Common myeloid progenitor, CD34-positive (primary cell): ENCODE measurements around the gene DDI2.
A peak's percentile ranks its signal among the peaks of the same experiment; 100 is the strongest.

Experiments used
- CTCF ChIA-PET: fragments of 350-600 bp; sonication (Branson Sonifier 250); formaldehyde crosslinking; loops from one replicate; lab custom pipeline; 2021; ENCODE audit warnings: antibody characterized with exemption; lab: Charles Lee
- POLR2A ChIA-PET: fragments of 350-600 bp; sonication (Branson Sonifier 250); formaldehyde crosslinking; loops from one replicate; lab custom pipeline; 2021; ENCODE audit warnings: antibody characterized with exemption; lab: Charles Lee
- DNase-seq, 3 donors: peaks; one replicate each; pipeline versions ENCODE4 v3.0.0 to v3.0.0-alpha.2; 2013
- H3K27ac ChIP-seq, 2 experiments: 1 replicate in 1 of 2; 2 replicates in 1 of 2; pipeline ENCODE4 v1.7.0; 2013; ENCODE audit warnings: inconsistent platforms in 2 of 2, low read length in 2 of 2, mild to moderate bottlenecking in 2 of 2, low read depth in 1 of 2, moderate library complexity in 1 of 2; ENCODE audit not compliant: severe bottlenecking in 2 of 2, insufficient read depth in 1 of 2, poor library complexity in 1 of 2
- H3K27me3 ChIP-seq, 5 experiments: replicated peaks in 2 of 5; 1 replicate in 3 of 5; 2 replicates in 2 of 5; pipeline versions ENCODE4 v1.6.1 to v1.7.0; 2013; ENCODE audit warnings: low read length in 4 of 5, mild to moderate bottlenecking in 2 of 5, moderate library complexity in 2 of 5, inconsistent platforms in 1 of 5; ENCODE audit not compliant: insufficient read depth in 5 of 5, control insufficient read depth in 4 of 5
- H3K36me3 ChIP-seq, 4 experiments: 1 replicate in 2 of 4; 2 replicates in 2 of 4; pipeline versions ENCODE4 v1.6.1 to v1.7.0; 2013; ENCODE audit warnings: low read length in 3 of 4, control low read depth in 1 of 4, mild to moderate bottlenecking in 1 of 4; ENCODE audit not compliant: control insufficient read depth in 4 of 4, insufficient read depth in 4 of 4
- H3K4me1 ChIP-seq, 4 experiments: 1 replicate in 3 of 4; 2 replicates in 1 of 4; pipeline versions ENCODE4 v1.6.1 to v1.7.1; 2013; ENCODE audit warnings: low read length in 3 of 4, mild to moderate bottlenecking in 3 of 4, control low read depth in 1 of 4, inconsistent platforms in 1 of 4, moderate library complexity in 1 of 4; ENCODE audit not compliant: control insufficient read depth in 4 of 4, insufficient read depth in 4 of 4; ENCODE audit errors: control extremely low read depth in 1 of 4
- H3K4me3 ChIP-seq, 7 experiments: 1 replicate in 4 of 7; 2 replicates in 3 of 7; pipeline versions ENCODE4 v1.5.1 to v1.7.0; 2013; ENCODE audit warnings: mild to moderate bottlenecking in 7 of 7, low read length in 6 of 7, moderate library complexity in 6 of 7, inconsistent platforms in 2 of 7, low read depth in 2 of 7, control low read depth in 1 of 7; ENCODE audit not compliant: insufficient read depth in 4 of 7, control insufficient read depth in 1 of 7; ENCODE audit errors: extremely low read depth in 1 of 7
- H3K9me3 ChIP-seq, 5 experiments: 1 replicate in 4 of 5; 2 replicates in 1 of 5; pipeline versions ENCODE4 v1.6.1 to v1.7.1; 2013; ENCODE audit warnings: low read length in 4 of 5, mild to moderate bottlenecking in 2 of 5, inconsistent platforms in 1 of 5, low read depth in 1 of 5, moderate library complexity in 1 of 5; ENCODE audit not compliant: control insufficient read depth in 4 of 5, insufficient read depth in 2 of 5; ENCODE audit errors: control extremely low read depth in 1 of 5
- WGBS: methylation state at CpG from one replicate; pipeline ENCODE4 v1.1.5; 2013; ENCODE audit not compliant: insufficient coverage; 5-methylcytosine and 5-hydroxymethylcytosine counted together

The DDI2 gene

GRCh38 chr1:15667362-15667761, 50.1 kb downstream of the DDI2 start:
- H3K27me3 ChIP-seq: no peaks in the 10 kb centered on the region
- CTCF ChIA-PET: no interaction called here
- H3K9me3 ChIP-seq: no peaks in the 10 kb centered on the region
- no peak overlapping the region for H3K27ac ChIP-seq
- no peak for DNase-seq
- H3K36me3 ChIP-seq: peaks cover under 1 to 13% (median 2%) of the 10 kb centered on the region in 4 experiments
- 99% methylated on average over 7 of the region's 7 CpGs for WGBS
- no peak overlapping the region for H3K4me3 ChIP-seq
- no peaks in the 10 kb centered on the region for H3K4me1 ChIP-seq
- POLR2A ChIA-PET: no interaction called here

DNA sequence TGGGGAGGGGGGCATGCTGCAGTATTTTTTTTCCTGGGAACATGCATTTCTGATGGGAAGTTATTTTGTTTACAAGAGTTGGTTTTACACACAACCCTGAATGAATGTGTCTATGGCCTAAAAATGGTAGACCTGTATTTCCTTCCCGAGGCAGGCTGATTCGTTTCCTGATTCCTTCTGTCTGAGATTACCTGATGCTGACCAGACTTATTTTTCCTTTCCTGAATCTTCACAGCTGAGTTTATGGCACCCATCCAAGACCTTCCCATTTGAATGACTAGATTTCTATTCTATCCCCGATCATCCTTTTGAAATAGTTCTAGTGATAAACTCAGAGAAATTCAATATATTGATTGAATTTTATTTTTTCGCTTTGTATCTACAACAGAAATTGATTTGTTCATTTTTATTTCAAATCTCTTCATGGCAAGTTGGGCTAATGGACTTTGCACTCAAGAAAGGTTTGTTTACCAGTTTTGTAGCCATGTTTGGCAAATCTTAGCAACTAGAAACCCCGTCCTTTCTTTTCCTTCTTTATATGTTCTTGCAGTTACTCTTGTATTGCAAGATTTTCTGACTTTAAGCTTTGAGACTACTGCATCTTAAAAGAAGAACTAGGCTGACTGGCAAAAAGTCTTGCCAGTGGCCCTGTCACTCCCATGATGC, 51.0 kb downstream of the DDI2 start:
- Histone ChIP-seq H3K27me3 (no peaks in the 10 kb centered on the region), H3K9me3 (no peaks in the 10 kb centered on the region), H3K27ac (no peak overlapping the region), H3K4me3 (no peak overlapping the region), H3K36me3 (peaks cover 0 to 7% (median 0%) of the 10 kb centered on the region in 4 experiments), H3K4me1 (no peaks in the 10 kb centered on the region)
- 91% methylated on average over 3 of the region's 5 CpGs for WGBS
- POLR2A ChIA-PET: no interaction called here
- DNase-seq: no peak
- CTCF ChIA-PET: interaction anchor here (1.2 kb wide), 1 partner anchor 12 kb away, joined by 4 read pairs; no protein-coding TSS in a partner anchor

DNA sequence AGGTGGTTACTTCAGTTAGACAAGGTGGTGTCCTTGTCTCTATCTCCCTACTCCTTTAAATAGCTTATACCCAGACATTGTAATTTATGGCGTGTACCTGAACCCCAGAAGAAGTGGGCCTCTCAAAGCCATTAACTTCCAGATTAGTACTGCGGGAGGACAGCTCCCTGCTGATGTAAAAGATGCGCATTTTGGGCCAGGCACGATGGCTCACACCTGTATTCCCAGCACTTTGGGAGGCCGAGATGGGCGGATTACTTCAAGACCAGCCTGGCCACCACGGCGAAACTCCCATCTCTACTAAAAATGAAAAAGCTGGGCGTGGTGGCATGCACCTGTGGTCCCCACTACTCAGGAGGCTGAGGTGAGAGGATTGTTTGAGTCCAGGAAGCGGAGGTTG, 51.8 kb downstream of the DDI2 start:
- H3K27me3 ChIP-seq: no peaks in the 10 kb centered on the region
- no peak overlapping the region for H3K27ac ChIP-seq
- no peak for DNase-seq
- peaks cover 0 to 4% (median 0%) of the 10 kb centered on the region in 4 experiments for H3K36me3 ChIP-seq
- ChIA-PET POLR2A (no interaction called here), CTCF (interaction anchor here (1.2 kb wide), 1 partner anchor 12 kb away, joined by 4 read pairs; no protein-coding TSS in a partner anchor)
- H3K4me1 ChIP-seq: no peaks in the 10 kb centered on the region
- no peak overlapping the region for H3K4me3 ChIP-seq
- H3K9me3 ChIP-seq: no peaks in the 10 kb centered on the region
- 98% methylated on average over 9 of the region's 10 CpGs for WGBS

GRCh38 chr1:15669864-15670263, 52.6 kb downstream of the DDI2 start:
- ChIA-PET POLR2A (interaction anchor here (0.6 kb wide), 1 partner anchor 73 kb away, joined by 9 read pairs; no protein-coding TSS in a partner anchor), CTCF (no interaction called here)
- Histone ChIP-seq H3K4me1 (peaks cover 0 to 4% (median 2%) of the 10 kb centered on the region in 4 experiments), H3K4me3 (no peak overlapping the region), H3K27ac (no peak overlapping the region), H3K9me3 (no peaks in the 10 kb centered on the region), H3K27me3 (no peaks in the 10 kb centered on the region), H3K36me3 (no peaks in the 10 kb centered on the region)
- WGBS: 100% methylated on average over 1 of the region's 4 CpGs
- DNase-seq: no peak

- POLR2A ChIA-PET: interaction anchor here (0.6 kb wide), 1 partner anchor 42 kb away, joined by 3 read pairs; no protein-coding TSS in a partner anchor
- Histone ChIP-seq H3K9me3 (no peaks in the 10 kb centered on the region), H3K27ac (no peak overlapping the region), H3K27me3 (no peaks in the 10 kb centered on the region), H3K36me3 (no peaks in the 10 kb centered on the region), H3K4me1 (peaks cover 0 to 6% (median 4%) of the 10 kb centered on the region in 4 experiments), H3K4me3 (no peak overlapping the region)
- DNase-seq: no peak
- WGBS: 100% methylated on average over 1 of the region's 2 CpGs
- CTCF ChIA-PET: interaction anchor here (1.0 to 1.2 kb wide), 3 partner anchors 18 to 70 kb away, joined by 3 to 4 read pairs (median 3); no protein-coding TSS in a partner anchor
Measured at GRCh38 chr1:15671430-15671829, 54.2 kb downstream of the DDI2 start.

DNA sequence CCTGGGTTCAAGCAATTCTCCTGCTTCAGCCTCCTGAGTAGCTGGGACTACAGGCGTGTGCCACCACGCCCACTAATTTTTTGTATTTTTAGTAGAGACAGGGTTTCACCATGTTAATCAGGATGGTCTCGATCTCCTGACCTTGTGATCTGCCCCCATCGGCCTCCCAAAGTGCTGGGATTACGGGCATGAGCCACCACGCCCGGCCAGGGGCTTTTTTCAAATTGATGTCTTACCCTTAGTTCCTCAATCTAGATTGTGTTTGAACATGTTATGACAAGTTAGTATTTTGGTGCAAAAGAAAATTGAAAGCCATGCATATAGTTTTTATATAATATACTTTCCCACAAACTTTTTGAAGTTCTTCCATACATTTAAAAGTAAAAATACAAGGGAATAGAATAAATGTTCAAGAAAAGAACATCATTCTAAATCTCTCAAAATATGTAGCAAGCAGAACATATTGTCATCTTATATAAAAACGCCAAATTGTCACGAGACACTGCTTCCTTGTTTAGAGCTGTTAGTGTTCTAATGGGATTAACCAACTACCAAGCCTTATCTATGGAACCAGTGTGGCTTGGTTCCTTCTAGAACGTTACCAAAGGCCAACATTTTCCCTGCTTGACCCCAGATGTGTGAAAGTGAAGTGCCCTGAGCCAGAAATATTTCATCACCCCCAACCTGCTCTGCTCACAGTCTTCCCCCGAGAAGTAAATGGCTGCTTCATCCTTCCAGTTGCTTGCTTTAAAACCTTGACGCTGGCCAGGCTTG, 57.3 kb downstream of the DDI2 start:
- H3K4me1 ChIP-seq: peaks cover 0 to 10% (median 4%) of the 10 kb centered on the region in 4 experiments
- DNase-seq: peak; percentile 29 to 75 (median 56)
- H3K27me3 ChIP-seq: no peaks in the 10 kb centered on the region
- no peak overlapping the region for H3K27ac ChIP-seq
- CTCF ChIA-PET: interaction anchor here (0.9 kb wide), 1 partner anchor 9 kb away, joined by 3 read pairs; no protein-coding TSS in a partner anchor
- H3K4me3 ChIP-seq: peak overlapping the region in 1 of 7 experiments; percentile 23
- POLR2A ChIA-PET: no interaction called here
- H3K9me3 ChIP-seq: no peaks in the 10 kb centered on the region
- H3K36me3 ChIP-seq: no peaks in the 10 kb centered on the region
- WGBS: 88% methylated on average over 6 of the region's 12 CpGs

DNA sequence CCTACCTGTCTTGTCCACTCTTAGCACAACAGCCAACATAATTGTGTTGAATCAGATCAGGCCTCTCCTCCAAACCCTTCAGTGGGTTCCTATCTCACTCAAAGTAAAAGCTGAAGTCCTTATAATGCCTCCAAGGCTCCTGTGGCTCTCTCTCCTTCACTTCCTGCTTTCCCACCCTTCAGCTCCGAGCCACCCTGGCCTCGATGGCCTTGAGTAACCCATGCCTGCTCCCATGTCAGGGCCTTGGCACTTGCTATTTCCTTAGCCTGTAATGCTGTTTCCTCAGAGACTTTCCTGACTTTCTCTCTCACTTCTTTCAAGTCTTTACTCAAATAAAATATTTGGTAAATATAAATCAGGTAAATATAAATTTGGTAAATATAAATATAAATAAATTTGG, 58.8 kb downstream of the DDI2 start:
- ChIA-PET CTCF (no interaction called here), POLR2A (no interaction called here)
- H3K36me3 ChIP-seq: no peaks in the 10 kb centered on the region
- H3K27ac ChIP-seq: no peak overlapping the region
- H3K27me3 ChIP-seq: no peaks in the 10 kb centered on the region
- H3K9me3 ChIP-seq: no peaks in the 10 kb centered on the region
- DNase-seq: no peak
- no peak overlapping the region for H3K4me3 ChIP-seq
- WGBS: 58% methylated on average over 2 of the region's 2 CpGs
- H3K4me1 ChIP-seq: peaks cover 0 to 10% (median 4%) of the 10 kb centered on the region in 4 experiments
